K562 (cell line): ENCODE results near the gene MRPL4. TPM values are rescaled to one million over a fixed set of nuclear protein-coding genes. Genes with fewer than 3 reads are reported as not detected.
A peak's percentile ranks its signal among the peaks of the same experiment; 100 is the strongest.

Source experiments
- ARID1B ChIP-seq: fragments of 450-650 bp; IDR thresholded peaks from 2 replicates; pipeline ENCODE4 v1.6.1; 2016; ENCODE audit warnings: antibody characterized with exemption, mild to moderate bottlenecking, inconsistent platforms
- CBFA2T3 ChIP-seq: fragments of 450-650 bp; IDR thresholded peaks from 2 replicates; pipeline ENCODE4 v1.6.1; 2017
- CHD4 ChIP-seq: fragments of 200-600 bp; sonication (generic); IDR thresholded peaks from 3 replicates; pipeline ENCODE4 v1.6.1; 2012; ENCODE audit warnings: low read depth, mild to moderate bottlenecking, mixed read lengths, low read length, inconsistent platforms; ENCODE audit not compliant: insufficient read depth, insufficient replicate concordance, poor library complexity, severe bottlenecking
- CTBP1 ChIP-seq: fragments of 450-650 bp; IDR thresholded peaks from 2 replicates; pipeline ENCODE4 v1.6.1; 2016; ENCODE audit warnings: borderline replicate concordance
- EGR1 ChIP-seq: fragments of 450-650 bp; conservative IDR thresholded peaks from 2 replicates; pipeline ENCODE4 v1.6.1; 2017; ENCODE audit warnings: mild to moderate bottlenecking
- GABPA ChIP-seq: fragments of 200-800 bp; sonication (Bioruptor generic); conservative IDR thresholded peaks from 2 replicates; pipeline ENCODE4 v1.6.1; 2016; ENCODE audit warnings: low read depth, missing genetic modification characterization, missing compliant biosample characterization
- HLTF ChIP-seq: fragments of 450-650 bp; IDR thresholded peaks from 2 replicates; pipeline ENCODE4 v1.6.1; 2016
- NFYB ChIP-seq: IDR thresholded peaks from 2 replicates; pipeline ENCODE4 v1.6.1; 2011; ENCODE audit warnings: mild to moderate bottlenecking, moderate library complexity; ENCODE audit not compliant: insufficient read length; ENCODE audit errors: extremely low read depth
- NKRF ChIP-seq: fragments of 450-650 bp; IDR thresholded peaks from 2 replicates; pipeline ENCODE4 v1.6.1; 2016; ENCODE audit warnings: borderline replicate concordance
- NR2C2 ChIP-seq, 2 experiments: fragments of 200-800 bp in 1 of 2; sonication (Bioruptor generic) in 1 of 2; sonication (generic) in 1 of 2; formaldehyde crosslinking in 1 of 2; IDR thresholded peaks; 2 replicates each; pipeline versions ENCODE4 v1.6.1 to v1.8.0; 2016 to 2022; ENCODE audit warnings: mild to moderate bottlenecking in 1 of 2, missing compliant biosample characterization in 1 of 2, missing genetic modification characterization in 1 of 2, missing genetic modification reagents in 1 of 2
- PML ChIP-seq: IDR thresholded peaks from 2 replicates; pipeline ENCODE4 v1.6.1; 2012; ENCODE audit warnings: low read length, inconsistent platforms
- RBBP5 ChIP-seq: fragments of 200-600 bp; sonication (generic); IDR thresholded peaks from 2 replicates; pipeline ENCODE4 v1.6.1; 2012; ENCODE audit warnings: borderline replicate concordance, mild to moderate bottlenecking, low read length, control low read depth, inconsistent platforms; ENCODE audit not compliant: insufficient read depth, poor library complexity, severe bottlenecking
- RNF2 ChIP-seq: sonication (generic); IDR thresholded peaks from 2 replicates; pipeline ENCODE4 v1.6.1; 2016
- SOX6 ChIP-seq: fragments of 450-650 bp; IDR thresholded peaks from 2 replicates; pipeline ENCODE4 v1.6.1; 2014; ENCODE audit warnings: mild to moderate bottlenecking
- TBP ChIP-seq: optimal IDR thresholded peaks from 2 replicates; pipeline ENCODE3; 2011; ENCODE audit warnings: low read depth, low read length, improper control_type of control experiment
- TEAD4 ChIP-seq, 2 experiments: sonication (generic) in 1 of 2; formaldehyde crosslinking in 1 of 2; IDR thresholded peaks; 2 replicates each; pipeline versions ENCODE4 v1.6.1 to v1.8.0; 2012 to 2022; ENCODE audit warnings: borderline replicate concordance in 1 of 2, inconsistent platforms in 1 of 2, low read length in 1 of 2, mild to moderate bottlenecking in 1 of 2, missing genetic modification reagents in 1 of 2
- THAP7 ChIP-seq: fragments of 250-450 bp; sonication (Bioruptor Pico); IDR thresholded peaks from 2 replicates; pipeline ENCODE4 v1.5.0; 2021
- XRCC5 ChIP-seq: fragments of 200-400 bp; formaldehyde crosslinking; IDR thresholded peaks from 2 replicates; pipeline ENCODE4 v1.6.1; 2017; ENCODE audit warnings: low read depth, mild to moderate bottlenecking, low read length
- ZFX ChIP-seq: sonication (generic); formaldehyde crosslinking; IDR thresholded peaks from 2 replicates; pipeline ENCODE4 v1.8.0; 2022; ENCODE audit warnings: mild to moderate bottlenecking, missing genetic modification reagents, moderate library complexity
- ZNF395 ChIP-seq: fragments of 200-800 bp; sonication (Bioruptor generic); IDR thresholded peaks from 2 replicates; pipeline ENCODE4 v1.6.1; 2017; ENCODE audit warnings: missing genetic modification characterization, missing compliant biosample characterization
- ZNF511 ChIP-seq: sonication (generic); formaldehyde crosslinking; IDR thresholded peaks from 2 replicates; pipeline ENCODE4 v1.8.0; 2022; ENCODE audit warnings: mild to moderate bottlenecking, missing genetic modification reagents
- ZNF644 ChIP-seq: fragments of 200-800 bp; sonication (Bioruptor generic); IDR thresholded peaks from 2 replicates; pipeline ENCODE4 v1.6.1; 2016; ENCODE audit warnings: low read depth, missing genetic modification characterization, missing compliant biosample characterization
- ZSCAN32 ChIP-seq: fragments of 450-650 bp; formaldehyde crosslinking; IDR thresholded peaks from 2 replicates; pipeline ENCODE4 v1.4.0; 2020; ENCODE audit warnings: mild to moderate bottlenecking, moderate library complexity
- polyA plus RNA-seq, 8 experiments: library from polyadenylated mRNA; depleted of rRNA in 4 of 8; stranded (reverse) in 5 of 8; unstranded in 3 of 8; fragments of >200 nt; fragmentation: Nextera tagmentation in 2 of 8; fragmentation: Illumina TruSeq in 1 of 8; extraction: Ambion mirVana in 2 of 8; extraction: Trizol in 1 of 8; gene quantifications; 2 replicates each; pipeline versions ENCODE4 v1.2.1 to v1.2.3, GENCODE V29; 2011 to 2014; ENCODE audit warnings: inconsistent platforms in 1 of 8, missing spikeins in 1 of 8
- total RNA-seq, 7 experiments: library from RNA; depleted of rRNA in 6 of 7; stranded (reverse); fragments of >200 nt in 6 of 7; fragmentation: Illumina TruSeq in 2 of 7; extraction: Trizol in 2 of 7; gene quantifications; 2 replicates each; pipeline versions ENCODE4 v1.2.1 to v1.2.3, GENCODE V29; 2011 to 2021; ENCODE audit warnings: low replicate concordance in 1 of 7

MRPL4 gene
- total and polyA plus RNA-seq, 9 of the 15 experiments (the other 6 are each of a cell fraction or from before 2014, with no cell fraction given) = 1.4 to 239 (median 64.9) TPM

GRCh38 chr19:10299545-10300458, 47.8 kb downstream of the MRPL4 start (continued):
- TF ChIP-seq ZNF395 = peak; percentile 71; the same call in 1 of the 2 replicates
- TF ChIP-seq HLTF = no peak; the same call in 1 of the 2 replicates
- TF ChIP-seq ZFX = peak; percentile 94
- TF ChIP-seq EGR1 = peak; percentile 54
- no peak for TF ChIP-seq ZNF511 (CRISPR knock-in tag)
- peak; percentile 61; the same call in 1 of the 2 replicates for TF ChIP-seq PML
- peak; percentile 98 for TF ChIP-seq ARID1B
- TF ChIP-seq CBFA2T3 = peak; percentile 94
- peak; percentile 68; the same call in 1 of the 2 replicates for TF ChIP-seq ZNF644
- peak; percentile 83 for TF ChIP-seq RBBP5
- TF ChIP-seq THAP7 (CRISPR knock-in tag) = 0 out of 2 replicates have a peak, but pooled peaks have one; percentile 36
- TF ChIP-seq SOX6 = peak; percentile 69
- TF ChIP-seq ZSCAN32 (CRISPR knock-in tag) = no peak
- TF ChIP-seq RNF2 = peak; percentile 96
- TF ChIP-seq GABPA (tag) = peak; percentile 64
- TF ChIP-seq TBP = peak; percentile 53
- TF ChIP-seq NKRF = no peak; the same call in 1 of the 2 replicates
- TF ChIP-seq XRCC5 = no peak
- peak; percentile 84 for TF ChIP-seq TEAD4 (IDR thresholded peaks at IDR 0.05; ENCODE audit: low read length)
- no peak for TF ChIP-seq TEAD4 (CRISPR knock-in tag; IDR thresholded peaks at IDR 0.05; ENCODE audit: borderline replicate concordance)
- TF ChIP-seq CHD4 = no peak
- no peak for TF ChIP-seq NFYB
- TF ChIP-seq CTBP1 = peak; percentile 88; the same call in 1 of the 2 replicates
- peak; percentile 79; the same call in 1 of the 2 replicates for TF ChIP-seq NR2C2 (CRISPR knock-in tag; IDR thresholded peaks at IDR 0.05)
- peak; percentile 64; the same call in 1 of the 2 replicates for TF ChIP-seq NR2C2 (tag; IDR thresholded peaks at IDR 0.05)
